PC-3 (cell line): ENCODE results near the gene UBASH3B. TPM values are rescaled to one million over a fixed set of nuclear protein-coding genes. Genes with fewer than 3 reads are reported as not detected.

Source experiments
- ATAC-seq: fragments of 200-7000 bp; cut with Tn5 transposase; 2 replicates; pipeline ENCODE4 v1.9.1; 2020; ENCODE audit warnings: mild to moderate bottlenecking, moderate library complexity
- BruUV-seq: library from RNA; stranded (reverse); fragments of 400-500 nt; replicated peaks from 2 replicates; lab custom pipeline; 2021; lab: Mats Ljungman, UMichigan
- CTCF ChIA-PET: fragments of 300-600 bp; sonication (Branson Sonifier 250); formaldehyde crosslinking; loops from one replicate; lab custom pipeline; 2022; ENCODE audit warnings: antibody characterized with exemption; lab: Charles Lee
- POLR2A ChIA-PET: fragments of 300-600 bp; sonication (Branson Sonifier 250); formaldehyde crosslinking; loops from one replicate; lab custom pipeline; 2022; ENCODE audit warnings: antibody characterized with exemption; ENCODE audit not compliant: unreplicated experiment; lab: Charles Lee
- DNase-seq: peaks from one replicate; pipeline ENCODE4 v3.0.0-alpha.2; 2015
- H2AFZ ChIP-seq: fragments of 300-600 bp; sonication (generic); 2 replicates; pipeline ENCODE4 v1.6.0; 2016; ENCODE audit warnings: antibody characterized with exemption, low read length
- H3F3A ChIP-seq: fragments of 300-600 bp; sonication (generic); one replicate; pipeline ENCODE4 v1.6.0; 2017; ENCODE audit warnings: antibody characterized with exemption, low read length, control low read depth, mild to moderate bottlenecking; ENCODE audit not compliant: unreplicated experiment
- H3K27ac ChIP-seq: fragments of 300-600 bp; sonication (generic); 2 replicates; pipeline ENCODE4 v1.5.1; 2016; ENCODE audit warnings: mild to moderate bottlenecking, low read length
- H3K27me3 ChIP-seq: fragments of 300-600 bp; sonication (generic); 2 replicates; pipeline ENCODE4 v1.6.1; 2016; ENCODE audit warnings: low read length, mixed read lengths
- H3K36me3 ChIP-seq: fragments of 300-600 bp; sonication (generic); 2 replicates; pipeline ENCODE4 v1.6.1; 2016; ENCODE audit warnings: low read depth, mixed run types, low read length, mixed read lengths
- H3K4me1 ChIP-seq: fragments of 300-600 bp; sonication (generic); 2 replicates; pipeline ENCODE4 v1.5.1; 2016; ENCODE audit warnings: low read length; ENCODE audit not compliant: insufficient read depth
- H3K4me2 ChIP-seq: fragments of 300-600 bp; sonication (generic); 2 replicates; pipeline ENCODE4 v1.6.0; 2016; ENCODE audit warnings: low read length
- H3K4me3 ChIP-seq: fragments of 300-600 bp; sonication (generic); 2 replicates; pipeline ENCODE4 v1.5.1; 2016; ENCODE audit warnings: mild to moderate bottlenecking, low read length, mixed read lengths
- H3K79me2 ChIP-seq: fragments of 300-600 bp; sonication (generic); 2 replicates; pipeline ENCODE4 v1.6.1; 2017; ENCODE audit warnings: low read length, mixed read lengths
- H3K9ac ChIP-seq: fragments of 300-600 bp; sonication (generic); 2 replicates; pipeline ENCODE4 v1.6.0; 2016; ENCODE audit warnings: mild to moderate bottlenecking, low read length
- H3K9me2 ChIP-seq: fragments of 300-600 bp; sonication (generic); replicated peaks from 2 replicates; pipeline ENCODE4 v1.6.1; 2016; ENCODE audit warnings: mixed run types, low read length, mixed read lengths
- H3K9me3 ChIP-seq: fragments of 300-600 bp; sonication (generic); 2 replicates; pipeline ENCODE4 v1.6.1; 2016; ENCODE audit warnings: low read length, mixed read lengths
- H4K20me1 ChIP-seq: fragments of 300-600 bp; sonication (generic); 2 replicates; pipeline ENCODE4 v1.6.1; 2016; ENCODE audit warnings: low read length, mixed read lengths
- CTCF ChIP-seq: fragments of 300-600 bp; sonication (generic); conservative IDR thresholded peaks from 2 replicates; pipeline ENCODE4 v1.5.1; 2017; ENCODE audit warnings: antibody characterized with exemption, low read depth, mild to moderate bottlenecking, low read length
- EZH2 ChIP-seq: fragments of 300-600 bp; sonication (generic); IDR thresholded peaks from one replicate; pipeline ENCODE4 v1.6.1; 2017; ENCODE audit warnings: antibody characterized with exemption, mild to moderate bottlenecking, low read length; ENCODE audit not compliant: unreplicated experiment
- EZH2phosphoT487 ChIP-seq: fragments of 300-600 bp; sonication (generic); IDR thresholded peaks from 2 replicates; pipeline ENCODE4 v1.6.1; 2018; ENCODE audit warnings: mild to moderate bottlenecking, antibody characterized with exemption, low read length, borderline replicate concordance
- intact Hi-C: fragments of 100-400 bp; cut with micrococcal nuclease; formaldehyde crosslinking; loops from 2 replicates; pipeline ENCODE4 v1.9.0; 2023
- total RNA-seq: library from RNA; depleted of rRNA; stranded (reverse); fragments of >200 nt; gene quantifications from 2 replicates; pipeline ENCODE4 v1.2.3, GENCODE V29; 2014

Gene UBASH3B
- total RNA-seq, 1 experiment from 2014 or later: 178 TPM

GRCh38 chr11:122758974-122759373 lies 103.5 kb downstream of the UBASH3B start:
- Histone ChIP-seq H3K4me1 (no peaks in the 10 kb centered on the region), H3K36me3 (no peaks in the 10 kb centered on the region), H3K9ac (no peak overlapping the region), H3K79me2 (no peaks in the 10 kb centered on the region), H3K9me3 (no peaks in the 10 kb centered on the region), H3F3A (no peaks in the 10 kb centered on the region), H3K27ac (no peak overlapping the region), H4K20me1 (no peaks in the 10 kb centered on the region), H3K4me3 (no peak overlapping the region), H3K9me2 (no peaks in the 10 kb centered on the region), H3K4me2 (no peak overlapping the region), H2AFZ (no peak overlapping the region), H3K27me3 (no peaks in the 10 kb centered on the region)
- TF ChIP-seq EZH2phosphoT487: no peak
- no peak for TF ChIP-seq EZH2
- TF ChIP-seq CTCF: no peak
- DNase-seq (no peak), ATAC-seq (no peak)
- no TSS peak for BruUV-seq
- intact Hi-C loops: no loop called here
- ChIA-PET CTCF (interaction anchor here (0.7 to 0.8 kb wide), 2 partner anchors 85 to 130 kb away, joined by 3 to 4 read pairs; no protein-coding TSS in a partner anchor), POLR2A (no interaction called here)

DNA sequence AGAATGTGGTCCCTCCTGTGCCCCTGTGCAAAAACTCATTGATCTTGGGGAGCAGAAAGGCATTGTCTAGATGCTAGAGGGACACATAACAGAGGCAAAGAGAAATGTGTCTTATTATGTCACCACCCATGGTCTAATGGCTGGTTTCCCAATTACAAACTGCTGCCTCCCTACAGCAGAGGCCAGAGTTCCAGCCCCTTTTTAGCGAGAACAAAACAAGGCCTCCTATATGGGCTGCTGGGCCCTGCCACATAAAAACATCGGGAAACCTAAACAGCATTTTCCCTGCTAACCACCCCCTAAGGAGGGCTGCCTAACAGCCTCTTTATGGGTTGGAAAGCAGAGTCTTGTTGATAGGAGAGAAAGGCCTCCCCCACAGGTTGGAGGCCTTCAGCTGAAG lies 107.6 kb downstream of the UBASH3B start:
- Histone ChIP-seq H3K9me2 (no peaks in the 10 kb centered on the region), H3K4me3 (no peak overlapping the region), H3K4me1 (no peaks in the 10 kb centered on the region), H3K36me3 (no peaks in the 10 kb centered on the region), H4K20me1 (no peaks in the 10 kb centered on the region), H2AFZ (no peak overlapping the region), H3K9ac (no peak overlapping the region), H3K27ac (no peak overlapping the region), H3K27me3 (no peaks in the 10 kb centered on the region), H3K79me2 (no peaks in the 10 kb centered on the region), H3K9me3 (no peaks in the 10 kb centered on the region), H3K4me2 (no peak overlapping the region), H3F3A (no peaks in the 10 kb centered on the region)
- intact Hi-C loops: no loop called here
- no TSS peak for BruUV-seq
- TF ChIP-seq CTCF (no peak), EZH2 (no peak), EZH2phosphoT487 (no peak)
- CTCF ChIA-PET: no interaction called here
- no peak for ATAC-seq
- POLR2A ChIA-PET: no interaction called here
- no peak for DNase-seq

GRCh38 chr11:122764371-122765090 lies 109.0 kb downstream of the UBASH3B start:
- intact Hi-C loops: no loop called here
- no peaks in the 10 kb centered on the region for H3K79me2 ChIP-seq
- H4K20me1 ChIP-seq: no peaks in the 10 kb centered on the region
- no peaks in the 10 kb centered on the region for H3K4me1 ChIP-seq
- H3K9ac ChIP-seq: no peak overlapping the region
- no peak overlapping the region for H3K27ac ChIP-seq
- no peaks in the 10 kb centered on the region for H3K27me3 ChIP-seq
- H3K4me3 ChIP-seq: no peak overlapping the region
- H3K36me3 ChIP-seq: no peaks in the 10 kb centered on the region
- no TSS peak for BruUV-seq
- CTCF ChIA-PET: no interaction called here
- no peak overlapping the region for H2AFZ ChIP-seq
- H3F3A ChIP-seq: no peaks in the 10 kb centered on the region
- ATAC-seq: no peak
- H3K4me2 ChIP-seq: no peak overlapping the region
- POLR2A ChIA-PET: no interaction called here
- no peak for TF ChIP-seq EZH2
- TF ChIP-seq CTCF: no peak
- TF ChIP-seq EZH2phosphoT487: no peak
- no peaks in the 10 kb centered on the region for H3K9me3 ChIP-seq
- H3K9me2 ChIP-seq: no peaks in the 10 kb centered on the region
- DNase-seq: no peak
